Effector CD8-positive, alpha-beta T cell (primary cell): ENCODE measurements around the gene CTNND2.

Source experiments
- DNase-seq: peaks from one replicate; lab custom pipeline; 2025; lab: John Stamatoyannopoulos, UW

The CTNND2 gene

DNA sequence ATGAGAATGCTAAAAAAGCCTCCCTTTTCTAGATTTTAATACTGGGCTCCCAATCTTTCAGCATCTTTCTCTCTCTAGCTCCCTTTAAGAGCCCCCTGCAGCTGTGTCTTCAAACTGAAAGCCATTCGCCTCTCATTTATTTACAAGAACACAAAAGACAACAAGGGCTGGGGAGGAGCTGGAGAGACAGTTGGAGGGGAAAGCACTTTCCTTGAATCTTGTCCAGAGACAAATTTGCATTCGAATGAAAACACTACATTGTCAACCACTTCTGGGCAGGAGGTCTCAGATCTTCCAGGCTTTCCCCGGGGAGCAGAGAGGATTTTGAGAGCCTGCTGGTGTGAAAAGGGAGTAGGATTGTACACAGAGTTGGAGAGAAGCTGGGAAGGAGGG is 518.3 kb downstream of the CTNND2 start:
- DNase-seq, result no peak

- DNase-seq, result no peak
Observed at GRCh38 chr5:11385251-11385900, 518.9 kb downstream of the CTNND2 start.

DNA sequence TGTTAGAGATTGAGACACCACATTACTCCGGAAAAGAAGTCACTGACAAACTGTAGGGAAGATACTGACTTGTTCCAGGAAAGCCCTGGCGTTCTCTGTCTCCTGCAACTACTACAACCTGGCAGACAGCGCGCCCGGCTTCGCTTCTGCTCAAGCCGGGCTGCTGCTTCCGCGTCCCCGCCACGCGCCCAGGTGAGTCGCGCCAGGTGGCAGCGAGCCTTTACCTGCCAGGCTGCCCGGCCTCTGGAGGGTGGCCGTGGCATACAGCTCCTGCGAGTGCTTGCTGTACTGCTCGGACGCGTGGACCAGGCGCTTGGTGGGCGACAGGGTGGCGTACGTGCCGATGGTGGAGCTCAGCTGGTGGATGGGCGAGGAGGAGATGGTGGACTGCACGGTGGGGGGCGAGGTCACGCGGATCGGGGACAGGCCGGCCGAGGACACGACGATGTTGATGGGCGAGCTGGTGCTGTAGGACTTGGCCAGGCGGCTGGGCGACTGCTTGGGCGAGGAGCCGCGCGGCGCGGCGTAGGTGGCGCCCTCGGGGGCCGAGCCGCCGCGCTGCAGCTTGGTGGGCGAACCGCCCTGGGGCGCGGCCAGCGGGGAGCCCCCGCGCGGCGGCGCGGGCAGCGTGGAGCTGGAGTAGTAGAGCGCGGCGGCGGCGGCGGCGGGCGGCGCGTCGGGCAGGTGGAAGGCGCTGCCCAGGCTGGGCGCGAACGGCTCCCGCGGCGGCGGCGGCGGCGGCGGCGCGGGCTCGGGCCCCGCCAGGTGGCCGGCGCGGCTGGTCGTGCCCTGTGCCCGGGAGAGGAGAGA is 519.6 kb downstream of the CTNND2 start:
- peak; percentile 51 for DNase-seq

- no peak for DNase-seq
Observed at GRCh38 chr5:11383506-11384095, 520.6 kb downstream of the CTNND2 start.

GRCh38 chr5:11378461-11378860 is 525.8 kb downstream of the CTNND2 start:
- no peak for DNase-seq

- DNase-seq, result no peak
Observed at GRCh38 chr5:11377896-11378295, 526.4 kb downstream of the CTNND2 start.

DNA sequence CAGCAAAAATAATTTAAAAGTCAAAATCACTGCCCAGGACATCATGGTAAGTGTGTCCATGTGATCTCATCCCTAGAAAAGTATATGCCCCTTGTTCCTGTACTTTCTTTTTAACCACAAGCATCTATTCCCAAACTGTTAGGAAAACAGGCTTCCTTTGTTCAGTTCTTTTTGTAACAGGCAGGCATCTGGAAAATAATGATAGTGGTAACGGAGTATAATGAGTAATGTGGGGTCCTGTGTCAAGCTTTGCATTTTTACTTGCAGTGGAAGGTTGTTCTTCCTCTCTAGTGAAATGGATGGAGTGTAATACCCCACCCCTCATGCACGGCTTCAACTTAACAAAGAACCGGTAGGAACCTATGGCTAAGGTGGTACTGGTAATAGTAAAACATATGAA is 532.1 kb downstream of the CTNND2 start:
- DNase-seq, result no peak

GRCh38 chr5:11371021-11371420 is 533.2 kb downstream of the CTNND2 start:
- no peak for DNase-seq

DNA sequence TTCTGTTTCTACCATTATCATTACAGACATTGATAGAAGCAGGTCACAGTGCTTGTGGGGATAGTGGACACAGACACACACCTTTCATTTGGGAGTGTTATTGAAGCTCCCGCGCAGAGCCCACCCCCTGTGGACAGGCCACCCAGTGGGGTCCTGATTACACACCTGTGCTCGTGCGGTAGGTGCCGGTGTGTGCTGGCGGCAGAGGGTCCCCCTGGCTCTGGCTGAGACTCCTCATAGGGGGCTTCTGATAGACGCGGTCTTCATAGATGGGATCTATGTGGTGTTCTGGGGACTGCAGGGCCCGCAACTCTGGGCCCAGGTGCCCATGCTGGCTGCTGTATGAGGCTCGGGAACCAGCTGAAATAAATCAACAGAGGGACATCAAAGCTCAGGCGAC is 539.7 kb downstream of the CTNND2 start:
- DNase-seq, result no peak

DNA sequence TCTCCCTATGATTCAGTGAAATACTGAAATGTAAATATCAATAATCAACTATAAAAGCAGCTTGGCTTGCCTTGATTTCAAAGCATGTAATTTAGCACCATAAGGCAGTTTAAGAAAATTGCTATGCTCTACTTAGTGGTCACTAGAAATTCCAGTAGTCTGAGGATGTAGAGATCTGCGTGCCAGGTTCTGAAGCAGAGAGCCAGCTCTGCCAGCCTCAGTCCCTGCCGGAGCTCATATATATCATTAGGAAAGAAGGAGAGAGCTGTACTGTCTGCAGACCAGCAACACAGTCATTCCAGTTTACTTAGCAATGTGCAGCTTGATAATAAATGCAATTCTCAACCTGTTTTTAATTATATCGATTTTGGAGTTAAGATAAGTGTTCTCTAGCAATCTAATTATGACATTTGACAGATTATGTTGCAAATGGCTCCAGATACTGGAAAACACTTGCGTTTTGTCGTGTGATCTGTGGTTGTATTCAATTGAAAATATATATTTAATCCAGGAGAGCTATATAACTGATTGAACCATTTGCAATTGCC is 540.5 kb downstream of the CTNND2 start:
- no peak for DNase-seq

GRCh38 chr5:11361768-11362167 is 542.5 kb downstream of the CTNND2 start:
- no peak for DNase-seq

GRCh38 chr5:11357928-11358327 is 546.3 kb downstream of the CTNND2 start:
- DNase-seq, result no peak

DNA sequence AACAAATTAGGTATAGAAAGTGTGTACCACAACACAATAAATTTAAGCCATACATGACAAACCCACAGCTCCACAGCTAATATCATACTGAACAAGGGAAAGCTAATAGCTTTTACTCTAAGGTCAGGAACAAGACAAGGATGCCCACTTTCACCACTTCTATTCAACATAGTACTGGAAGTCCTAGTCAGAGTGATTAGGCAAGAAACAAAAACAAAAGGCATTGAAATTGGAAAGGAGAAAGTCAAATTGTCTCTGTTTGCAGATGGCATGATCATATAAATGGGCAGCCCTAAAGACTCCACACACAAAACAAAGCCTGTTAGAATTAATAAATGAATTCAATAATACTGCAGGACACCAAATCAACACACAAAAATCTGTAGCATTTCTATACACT is 548.8 kb downstream of the CTNND2 start:
- no peak for DNase-seq

GRCh38 chr5:11346336-11346735 is 557.9 kb downstream of the CTNND2 start:
- no peak for DNase-seq

DNA sequence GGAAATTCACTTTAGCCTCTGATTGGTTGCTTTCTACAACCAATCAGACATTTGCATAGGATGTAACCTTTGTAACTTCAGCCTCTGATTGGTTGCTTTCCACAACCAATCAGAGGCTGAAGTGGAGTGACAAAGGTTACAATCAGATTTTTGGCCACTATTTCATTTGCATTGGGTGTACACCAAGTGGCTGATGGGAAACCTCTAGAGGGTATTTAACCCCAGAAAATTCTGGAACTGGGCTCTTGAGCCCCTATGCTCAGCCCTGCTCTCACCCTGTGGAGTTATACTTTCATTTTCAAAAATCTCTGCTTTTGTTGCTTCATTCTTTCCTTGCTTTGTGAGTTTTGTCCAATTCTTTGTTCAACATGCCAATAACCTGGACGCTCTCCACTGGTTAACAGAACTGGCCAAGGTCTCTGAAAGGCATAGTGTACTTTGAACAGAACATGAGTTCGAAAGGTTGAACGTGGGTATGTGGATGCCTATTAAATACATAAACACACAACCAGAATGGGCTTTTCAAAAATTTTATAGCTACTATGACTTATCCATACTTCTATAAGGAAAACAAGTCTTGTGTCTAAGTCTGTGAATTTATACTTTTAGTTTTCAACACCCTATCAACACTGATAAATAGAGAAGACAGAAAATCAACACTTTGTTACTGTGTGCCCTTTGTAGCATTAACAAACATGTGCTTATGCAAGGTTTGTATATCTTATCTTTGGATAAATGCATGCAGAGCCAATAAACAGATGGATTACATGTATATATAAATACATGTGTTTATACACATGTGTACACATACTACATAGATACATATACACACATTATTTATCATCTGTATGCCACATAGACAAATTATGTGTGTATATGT is 568.1 kb downstream of the CTNND2 start:
- no peak for DNase-seq

GRCh38 chr5:11334404-11334803 is 569.8 kb downstream of the CTNND2 start:
- DNase-seq, result no peak

DNA sequence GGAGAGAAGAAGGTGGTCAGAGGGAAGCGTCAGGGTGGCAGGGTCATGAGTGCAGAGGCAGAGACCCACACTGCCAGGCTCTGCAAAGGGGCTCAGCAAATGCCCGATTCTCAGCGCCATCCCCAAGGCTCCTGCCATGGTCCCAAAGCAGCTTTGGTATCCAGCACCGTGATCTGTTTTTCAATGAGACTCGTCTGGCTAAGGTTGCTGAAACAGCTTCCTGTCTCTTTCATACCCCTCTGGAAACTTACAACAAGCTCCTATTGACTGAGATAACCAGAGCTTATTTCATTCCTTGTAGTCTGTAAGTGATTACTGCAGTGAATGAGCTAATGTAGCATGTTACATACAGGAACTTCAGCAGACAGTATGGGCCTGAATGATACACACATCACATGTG is 574.6 kb downstream of the CTNND2 start:
- DNase-seq, result no peak

DNA sequence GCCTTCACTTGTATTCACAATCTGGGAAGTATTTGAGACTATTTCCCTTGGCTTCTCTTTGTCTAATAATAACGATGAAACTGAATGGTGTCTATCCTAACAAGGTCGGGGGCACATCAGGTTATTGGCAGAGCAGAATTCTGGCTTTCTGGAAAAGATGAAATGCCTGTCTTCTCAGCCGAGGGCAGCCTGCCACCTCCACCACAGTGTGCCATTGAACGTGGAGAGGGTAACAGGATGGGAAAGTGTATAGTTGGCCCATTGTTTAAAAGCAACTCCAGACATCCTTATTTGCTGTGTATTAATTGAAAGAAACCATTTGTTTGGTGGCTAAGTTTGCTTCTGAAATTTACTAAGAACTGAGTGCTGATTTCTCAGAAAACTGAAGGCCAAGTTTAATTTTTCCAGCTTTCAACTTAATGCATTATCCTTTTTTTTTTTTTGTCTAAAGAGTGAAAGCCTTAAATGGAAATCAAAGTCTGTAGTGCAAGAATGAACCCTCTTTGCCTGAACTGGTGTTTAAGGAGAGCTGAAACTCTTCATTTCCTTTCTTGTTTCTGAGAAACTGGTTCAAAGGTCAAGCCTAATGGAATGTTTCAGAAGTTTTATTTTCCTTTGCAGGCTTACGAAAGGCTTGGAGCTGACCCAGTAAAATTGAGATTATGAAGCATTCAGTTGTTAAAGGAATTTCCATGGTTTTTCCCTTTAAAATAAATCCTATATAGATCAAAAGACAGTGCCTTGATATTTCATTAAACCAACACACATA is 579.5 kb downstream of the CTNND2 start:
- no peak for DNase-seq

DNA sequence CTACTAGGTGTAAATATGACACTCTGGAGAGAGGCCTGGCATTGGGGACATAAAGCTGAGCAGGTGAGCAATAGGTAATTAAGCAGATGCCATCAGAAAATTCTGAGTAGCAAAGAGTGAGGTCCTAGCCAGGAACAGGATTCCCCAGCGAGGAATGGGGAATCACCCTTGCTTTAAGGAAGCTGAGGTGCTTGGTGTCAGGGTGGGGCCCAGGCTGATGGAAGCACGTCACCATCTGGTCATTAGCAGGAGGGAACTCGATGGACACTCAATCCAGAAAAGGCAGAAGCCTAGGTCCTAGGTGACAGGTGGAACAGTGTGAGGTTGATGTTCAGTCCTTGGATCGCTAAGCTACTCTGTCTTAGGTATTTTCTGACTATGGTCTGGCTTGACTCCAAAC is 580.5 kb downstream of the CTNND2 start:
- no peak for DNase-seq

DNA sequence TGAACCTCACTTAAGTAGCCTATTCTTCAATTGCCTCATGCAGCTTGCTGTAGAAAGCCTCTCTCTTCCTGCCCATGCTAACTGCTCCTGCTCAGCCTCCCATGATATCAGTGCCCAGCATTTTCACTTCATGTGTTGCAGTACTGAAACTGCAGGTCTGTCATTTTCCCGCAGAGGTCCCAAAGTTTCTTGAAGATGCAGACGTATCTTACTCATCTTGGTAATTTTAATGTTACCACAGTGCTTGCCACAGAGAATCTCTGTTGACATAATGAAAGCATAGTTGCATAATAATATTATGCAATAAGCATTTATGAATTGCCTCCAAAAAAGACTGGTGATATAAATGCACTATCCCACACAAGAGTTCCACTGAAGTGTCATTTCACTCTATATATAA is 582.1 kb downstream of the CTNND2 start:
- DNase-seq, result no peak
